ENCODE results near the gene DNASE2B. TPM values are rescaled to one million over a fixed set of nuclear protein-coding genes. Genes with fewer than 3 reads are reported as not detected.
A peak's percentile ranks its signal among the peaks of the same experiment; 100 is the strongest.

The DNASE2B gene
- total and polyA plus RNA-seq, 12 donors = 0.10 to 1.2 (median 0.35) TPM; not detected in 4

- peaks cover 13 to 24% of the 10 kb centered on the region in 2 donors for H3K4me1 ChIP-seq (replicated peaks in 1 of 2)
- no peaks in the 10 kb centered on the region for H3K36me3 ChIP-seq (replicated peaks in 1 of 2)
- intact Hi-C loops (cut with DNase I) = no loop called here
- no peak overlapping the region for H3K27ac ChIP-seq
- H3K9me3 ChIP-seq (replicated peaks in 1 of 3) = no peaks in the 10 kb centered on the region
- 84 to 97% (median 96%) methylated on average over 5 of the region's 5 CpGs for WGBS, 4 donors
- TF ChIP-seq CTCF (IDR thresholded peaks at IDR 0.05) = no peak
- TF ChIP-seq POLR2A (IDR thresholded peaks at IDR 0.05) = no peak
- H3K27me3 ChIP-seq = no peaks in the 10 kb centered on the region
- no peak overlapping the region for H3K4me3 ChIP-seq
- DNase-seq = no peak
Observed at GRCh38 chr1:84368441-84368840, 29.8 kb upstream of the DNASE2B start.

- intact Hi-C loops (cut with DNase I) = no loop called here
- 91 to 95% (median 93%) methylated on average over 1 of the region's 1 CpG for WGBS, 4 donors
Observed at GRCh38 chr1:84370266-84370665, 28.0 kb upstream of the DNASE2B start.

DNA sequence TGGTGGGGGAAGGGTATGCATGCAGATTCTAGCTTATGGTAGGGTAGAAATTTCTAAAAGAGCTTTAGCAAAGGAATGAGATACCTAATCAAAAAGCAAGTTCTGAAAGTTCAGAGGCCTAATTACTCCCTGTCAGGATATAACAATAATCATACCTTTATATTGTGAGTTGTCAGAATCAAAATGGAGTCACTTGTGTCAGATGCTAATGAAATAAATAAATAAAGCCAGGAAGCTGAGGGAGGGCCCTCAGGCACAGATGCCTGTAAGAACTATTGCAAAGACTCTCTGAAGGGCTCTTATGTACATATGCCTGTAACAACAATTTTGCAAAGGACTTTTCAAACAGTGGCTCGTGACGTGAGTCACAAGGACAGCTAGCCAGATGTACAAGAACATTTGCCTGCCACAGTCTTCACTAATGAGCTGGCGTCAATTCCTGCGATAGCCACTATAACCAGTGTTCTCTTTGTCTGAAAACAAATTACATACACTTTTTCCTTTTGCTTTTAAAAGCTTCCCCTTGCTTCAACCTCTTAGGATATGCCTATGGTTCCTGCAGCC, 27.4 kb upstream of the DNASE2B start:
- H3K36me3 ChIP-seq (replicated peaks in 1 of 2) = no peaks in the 10 kb centered on the region
- intact Hi-C loops (cut with DNase I) = no loop called here
- WGBS, 4 donors = 38 to 53% (median 48%) methylated on average over 4 of the region's 4 CpGs

More at GRCh38 chr1:84370266-84370665, 28.0 kb upstream of the DNASE2B start:
- DNase-seq = no peak
- Histone ChIP-seq H3K9me3 (replicated peaks in 1 of 3) (no peaks in the 10 kb centered on the region), H3K27me3 (no peaks in the 10 kb centered on the region), H3K36me3 (replicated peaks in 1 of 2) (no peaks in the 10 kb centered on the region), H3K27ac (no peak overlapping the region), H3K4me3 (no peak overlapping the region), H3K4me1 (replicated peaks in 1 of 2) (peaks cover 17 to 32% of the 10 kb centered on the region in 2 donors)
- no peak for TF ChIP-seq POLR2A (IDR thresholded peaks at IDR 0.05)
- TF ChIP-seq CTCF (IDR thresholded peaks at IDR 0.05) = no peak

More for the DNA sequence above, 27.4 kb upstream of the DNASE2B start:
- H3K27me3 ChIP-seq = no peaks in the 10 kb centered on the region
- peak; percentile 56 to 88 (median 76) for DNase-seq
- peaks cover 11 to 32% of the 10 kb centered on the region in 2 donors for H3K4me1 ChIP-seq (replicated peaks in 1 of 2)
- no peaks in the 10 kb centered on the region for H3K9me3 ChIP-seq (replicated peaks in 1 of 3)
- H3K4me3 ChIP-seq = no peak overlapping the region
- peak overlapping the region in 4 of 5 donors; percentile 12 to 45 (median 20) for H3K27ac ChIP-seq
- TF ChIP-seq POLR2A (IDR thresholded peaks at IDR 0.05) (peak in 1 of 2 donors; percentile 54), CTCF (IDR thresholded peaks at IDR 0.05) (peak in 2 of 6 experiments; percentile 4 to 26)

Measured in adrenal gland (tissue), 12 donors.